Activated CD4-positive, alpha-beta T cell treated with anti-CD3 and anti-CD28 coated beads, Interleukin-2, amount 50 U/mL, for 48 hours (primary cell): ENCODE data around the gene POU3F3.

Experiments
- DNase-seq, 2 experiments: peaks; one replicate each; pipeline ENCODE4 v3.0.0-alpha.2; 2020

POU3F3 gene

DNA sequence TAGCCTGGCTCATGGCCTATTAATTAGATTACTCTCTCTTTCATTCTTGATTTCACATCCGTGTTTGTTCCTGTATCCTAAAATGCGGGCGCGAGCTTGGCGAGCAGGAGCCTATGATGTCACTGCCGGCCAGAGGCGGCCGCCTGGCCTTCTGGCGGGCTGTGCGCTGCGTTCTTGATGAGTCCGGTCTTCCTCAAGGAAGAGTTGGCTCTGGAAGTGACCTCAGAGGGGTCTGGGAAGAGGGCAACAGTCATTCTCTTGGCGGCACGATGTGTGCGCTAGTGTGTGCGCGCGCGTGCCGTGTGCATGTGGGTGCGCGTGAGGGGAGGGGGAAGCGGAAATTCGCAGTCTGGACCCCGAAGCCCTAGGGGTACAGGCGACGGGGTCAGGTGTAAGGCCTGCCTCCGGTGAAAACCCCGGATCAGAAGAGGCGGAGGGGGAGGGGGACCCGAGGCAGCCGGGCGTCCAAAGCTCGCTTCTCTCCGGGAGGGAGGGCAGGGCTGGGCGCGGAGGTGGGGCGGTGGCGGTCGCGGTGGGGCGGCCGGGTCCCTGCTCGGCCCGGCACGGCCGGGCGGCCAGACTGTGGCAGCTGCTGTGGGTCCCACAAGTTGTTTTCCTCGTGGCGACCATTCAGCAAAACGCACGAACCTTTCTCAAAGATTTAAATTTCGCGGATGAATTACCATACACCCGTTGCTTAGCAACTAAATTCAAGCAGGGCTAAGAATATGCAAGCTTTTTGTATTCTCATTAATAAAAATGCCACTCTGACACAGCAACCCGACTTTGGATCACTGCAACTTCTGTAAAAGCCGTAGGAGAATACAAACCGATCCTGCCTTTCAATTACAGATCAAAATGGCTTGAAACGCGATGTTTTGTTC, 8.4 kb downstream of the POU3F3 start:
- no peak for DNase-seq

DNA sequence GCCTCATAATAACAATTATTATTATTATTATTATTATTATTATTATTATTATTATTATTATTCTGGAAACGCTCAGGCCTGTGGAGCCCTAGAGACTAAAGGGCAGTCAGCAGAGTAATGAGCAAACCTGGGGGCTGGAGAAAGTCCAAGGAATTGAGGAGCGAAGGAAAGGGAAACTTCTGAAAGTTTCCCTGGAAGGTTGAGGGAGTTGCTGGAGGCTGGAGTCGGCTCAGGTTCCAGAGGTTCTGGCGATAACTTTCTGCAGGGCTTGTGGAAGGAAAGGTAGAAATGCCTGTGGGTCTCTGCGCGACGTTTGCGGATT, 9.2 kb downstream of the POU3F3 start:
- DNase-seq = no peak

DNA sequence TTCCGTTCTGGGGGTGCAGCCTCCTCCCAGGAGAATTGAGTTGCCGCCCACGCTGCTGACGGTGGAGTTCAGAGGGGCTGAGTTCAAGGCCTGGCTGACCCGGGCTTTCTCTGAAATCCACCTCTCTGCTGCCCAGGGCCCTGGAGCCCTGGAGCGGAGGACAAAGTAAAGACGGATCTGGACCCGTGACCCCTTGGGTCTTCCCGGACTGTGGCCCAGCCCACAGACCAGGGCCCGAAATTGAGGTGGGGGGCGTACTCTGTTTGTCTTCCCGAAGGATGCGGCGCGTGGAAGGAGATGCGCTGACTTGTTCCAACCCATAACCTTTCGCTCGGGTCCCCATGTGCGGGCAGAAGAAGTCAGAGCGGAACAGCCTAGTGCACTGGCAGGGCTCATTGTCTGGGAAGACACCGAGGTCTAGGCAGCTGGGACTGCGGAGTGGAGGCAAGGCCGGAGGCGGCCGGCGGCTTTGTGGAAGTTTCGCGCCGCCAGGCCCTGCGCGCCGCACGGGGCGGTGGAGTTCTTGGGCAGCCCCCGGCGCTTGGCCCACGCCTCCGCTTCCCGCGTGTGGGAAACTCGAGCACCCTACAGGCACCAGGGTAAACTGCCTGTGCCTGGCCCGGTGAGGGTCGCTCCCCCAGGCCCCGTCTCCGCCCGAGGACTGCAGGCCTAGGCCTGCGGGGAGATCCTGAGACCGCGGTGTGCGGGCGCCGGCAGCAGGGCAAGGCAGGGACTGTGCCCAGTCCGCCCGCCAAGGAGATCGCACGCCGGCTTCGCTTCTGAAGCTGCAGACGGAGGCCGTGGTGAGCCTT, 9.8 kb downstream of the POU3F3 start:
- no peak for DNase-seq

DNA sequence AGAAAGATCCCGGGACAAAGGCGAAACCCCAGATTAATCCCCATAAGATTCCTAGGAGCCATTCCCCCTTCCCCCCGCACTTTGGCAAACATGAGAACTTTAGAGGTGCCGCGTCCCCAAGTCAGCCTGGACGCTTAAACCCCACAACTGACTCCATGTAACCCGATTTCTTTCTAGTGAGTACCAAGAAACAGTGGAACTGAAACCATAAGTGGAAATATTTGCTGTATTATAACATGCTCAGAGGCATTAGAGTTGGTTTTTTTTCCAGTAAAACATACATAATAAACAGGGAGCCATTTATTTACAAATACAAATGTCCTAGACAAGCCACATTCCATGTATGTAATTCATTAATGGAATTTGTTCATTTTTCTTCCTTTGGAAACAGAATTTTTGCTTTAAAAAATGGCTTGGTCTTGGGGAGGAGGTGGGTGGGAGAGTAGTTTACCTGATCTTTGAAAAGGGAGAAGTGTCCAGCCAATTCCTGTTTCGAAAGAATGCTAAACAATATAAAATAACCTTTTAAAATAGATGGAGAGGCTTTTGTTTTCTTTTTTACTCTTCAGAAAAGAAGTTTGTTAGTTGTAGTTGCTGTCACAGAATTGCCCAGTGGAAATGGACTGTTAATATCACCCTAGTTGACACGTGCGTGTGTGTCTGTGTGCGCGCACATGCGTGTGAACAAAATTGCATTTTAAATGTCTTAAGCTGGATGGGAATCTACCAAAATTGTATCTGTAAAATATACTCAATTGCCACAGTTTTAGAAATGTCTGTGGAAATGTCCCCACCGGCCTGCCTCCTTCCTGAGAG, 10.6 kb downstream of the POU3F3 start:
- no peak for DNase-seq

DNA sequence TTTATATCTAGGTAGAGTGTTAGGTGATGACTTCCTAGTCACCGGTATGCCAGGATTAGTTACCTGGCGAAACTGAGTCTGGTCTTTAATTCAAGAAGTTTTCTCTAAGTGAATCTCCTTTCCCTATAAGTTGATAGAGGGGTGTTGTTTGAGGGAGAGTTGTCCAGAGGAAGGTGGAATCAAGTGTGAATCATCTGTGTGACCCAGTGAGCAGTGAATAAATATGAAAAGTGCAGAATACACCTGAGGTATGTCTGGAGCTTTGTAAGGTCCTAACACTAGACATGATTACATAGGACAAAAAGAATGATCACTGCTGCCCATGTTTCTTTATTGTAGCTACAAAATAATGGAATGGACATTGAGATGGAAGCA, 11.2 kb downstream of the POU3F3 start:
- no peak for DNase-seq

DNA sequence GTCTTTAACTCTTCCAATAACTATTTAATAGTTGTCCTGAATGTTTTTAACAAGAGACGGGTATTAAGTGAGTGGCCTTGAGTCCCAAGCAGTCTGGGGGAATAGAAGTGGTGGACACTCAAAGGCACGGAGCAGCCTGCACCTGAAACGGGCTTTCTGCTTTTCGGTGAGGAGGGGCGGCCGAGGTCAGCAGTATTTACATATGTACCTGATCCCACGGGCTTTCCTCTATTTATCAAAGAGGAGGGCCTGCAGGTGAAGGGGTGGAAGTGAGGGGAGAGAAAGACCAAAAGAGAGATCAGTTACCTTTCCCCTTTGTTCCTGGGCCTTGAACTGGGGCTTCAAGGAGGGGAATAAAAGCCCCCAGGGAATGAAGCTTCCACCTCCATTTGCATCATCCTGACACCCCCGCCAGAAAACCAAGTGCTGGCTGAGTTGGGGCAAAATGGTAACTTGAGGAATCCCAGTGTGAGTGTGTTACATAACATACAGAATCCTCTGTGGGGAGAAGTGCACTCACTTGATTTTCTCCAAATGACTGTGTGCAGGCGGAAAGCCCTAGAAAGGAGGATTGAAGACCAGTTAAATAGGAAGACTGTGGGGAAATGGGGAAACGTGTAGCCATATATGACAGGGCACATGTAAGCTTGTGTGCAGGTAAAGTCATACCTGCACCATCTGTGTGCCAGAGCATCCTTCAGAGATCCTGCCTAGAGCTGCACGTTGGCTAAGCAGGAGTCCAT, 12.4 kb downstream of the POU3F3 start:
- DNase-seq = no peak

DNA sequence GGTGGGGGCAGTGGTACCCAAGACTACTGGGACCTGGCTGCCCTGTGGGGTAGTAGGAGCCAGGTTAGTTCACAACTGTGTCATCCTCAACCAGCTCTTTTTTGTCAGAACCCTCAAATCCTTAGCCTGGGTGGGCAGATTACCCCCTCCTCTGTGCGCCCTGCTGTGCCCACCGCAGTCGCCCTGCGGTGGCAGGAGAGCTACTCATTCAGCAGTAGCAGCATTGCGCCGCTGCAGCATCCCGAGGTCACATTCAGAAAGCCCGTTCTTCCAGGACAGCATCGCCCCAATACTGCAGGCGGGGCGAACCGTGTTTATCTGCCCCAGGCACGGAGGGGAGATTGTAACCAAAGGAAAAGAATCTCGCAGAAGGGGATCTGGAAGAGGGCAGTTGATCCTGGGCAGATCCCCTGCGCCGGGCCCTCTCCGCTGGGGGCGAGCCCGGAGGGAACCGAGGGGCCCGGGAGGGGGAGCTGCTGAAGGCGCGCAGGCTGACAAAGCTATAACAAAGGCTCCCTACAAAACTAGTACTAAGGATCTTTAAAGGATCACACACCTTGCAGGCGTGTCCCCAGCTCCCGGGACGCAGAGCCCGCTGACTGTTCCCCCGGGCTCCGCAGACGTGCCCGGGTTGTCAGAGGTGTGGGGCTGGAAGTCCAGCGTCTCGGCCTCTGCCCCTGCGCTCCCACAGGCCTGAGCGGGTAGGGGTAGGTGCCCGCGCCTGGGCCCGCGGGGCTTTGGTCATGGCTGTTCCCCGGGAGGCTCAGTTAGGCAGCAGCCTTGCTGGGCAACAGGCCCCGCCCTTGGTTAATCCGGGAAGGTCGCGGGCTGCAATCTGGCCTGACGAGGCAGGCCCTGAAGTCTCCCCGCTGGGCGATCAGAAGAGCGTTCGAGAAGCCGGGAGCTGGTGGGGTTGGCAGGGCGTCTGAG, 13.2 kb downstream of the POU3F3 start:
- DNase-seq = no peak

DNA sequence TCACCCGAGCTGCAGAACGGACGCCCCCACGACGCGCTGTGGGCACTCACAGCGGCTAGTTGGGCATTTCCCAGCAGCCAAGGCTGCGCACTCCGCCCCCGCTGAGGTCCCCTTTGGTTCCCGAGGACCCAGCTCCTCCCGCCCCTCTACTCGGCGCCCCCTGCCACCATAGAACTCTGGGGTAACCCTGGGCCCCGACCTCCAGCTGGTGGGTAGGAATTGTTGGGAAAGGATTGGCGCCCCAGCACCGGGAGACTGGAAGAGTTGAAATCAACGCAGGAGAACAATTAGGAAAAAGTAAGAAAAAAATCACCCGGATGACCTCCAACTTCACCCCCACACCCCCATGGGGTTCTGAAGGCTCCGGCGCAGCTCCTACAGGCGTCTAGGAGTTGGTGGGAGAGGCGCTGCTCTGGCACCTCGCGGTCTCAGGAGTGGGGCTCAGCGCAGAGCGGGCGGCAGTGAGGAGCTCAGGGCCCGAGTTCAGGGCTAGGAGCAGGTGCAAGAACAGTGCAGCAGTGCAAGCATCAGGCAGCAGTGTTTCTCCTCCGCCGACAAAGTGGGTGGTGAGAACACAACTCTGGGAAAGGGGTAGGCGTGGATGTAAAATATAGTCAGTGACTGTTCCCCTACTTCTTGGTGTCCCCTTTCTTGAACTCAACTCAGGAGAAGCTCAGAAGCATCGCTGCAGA, 14.0 kb downstream of the POU3F3 start:
- no peak for DNase-seq

DNA sequence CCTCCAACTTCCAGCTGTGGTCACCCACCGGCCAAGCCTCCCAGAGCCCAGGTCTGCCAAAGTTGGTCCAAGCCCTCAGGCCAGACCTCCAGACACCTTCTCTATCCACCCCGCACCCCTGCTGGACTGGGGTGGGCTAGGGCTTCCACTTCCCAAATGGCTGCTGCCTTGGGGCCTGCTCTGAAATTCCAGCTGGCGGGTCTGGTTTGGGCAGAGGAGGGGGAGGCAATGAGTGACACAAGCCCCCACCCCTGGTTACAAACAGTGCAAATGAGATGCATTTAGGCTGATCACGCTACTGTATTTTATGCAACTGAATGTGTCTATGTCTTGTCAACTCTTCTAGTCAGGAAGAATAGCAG, 14.6 kb downstream of the POU3F3 start:
- DNase-seq = no peak

DNA sequence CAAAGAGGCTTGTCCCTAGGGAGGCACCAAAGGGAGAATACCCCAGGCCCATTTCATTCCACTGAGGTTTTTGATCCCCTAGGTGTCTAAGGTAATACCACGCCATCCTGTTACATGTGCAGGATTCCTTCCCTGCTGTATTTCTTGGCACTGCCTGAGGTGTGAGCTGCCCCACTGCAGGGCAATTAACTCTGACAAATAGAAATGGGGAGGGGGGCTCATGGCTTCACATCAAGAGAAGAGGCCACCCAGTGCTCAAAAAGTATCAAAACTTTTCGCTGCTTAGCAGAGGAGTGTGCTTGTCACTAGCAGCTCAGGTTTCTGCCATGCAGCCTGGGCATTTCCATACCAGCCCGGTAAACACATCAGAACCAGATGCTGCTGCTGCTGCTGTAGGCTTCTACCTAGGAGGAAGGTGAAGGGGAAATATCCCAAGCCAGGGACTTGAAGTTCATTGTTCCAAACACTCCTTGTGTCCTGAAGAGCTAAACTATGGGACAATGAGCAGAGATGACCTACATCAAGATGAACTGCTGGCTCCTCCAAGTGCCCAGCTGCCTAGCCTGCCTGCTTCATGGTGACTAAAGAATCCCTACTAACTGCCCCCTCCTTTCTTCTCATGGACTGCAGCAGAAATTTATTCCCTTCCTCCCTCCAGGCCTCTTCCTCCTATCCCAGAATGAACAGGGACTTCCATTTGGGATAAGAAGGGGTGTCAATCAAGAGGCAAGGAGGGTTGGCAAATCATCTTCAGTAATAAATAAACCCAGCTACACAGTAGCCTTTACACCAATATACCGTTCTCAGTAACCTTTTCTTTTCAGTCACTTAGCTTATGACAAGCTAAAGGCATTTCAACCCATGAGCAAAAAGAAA, 16.4 kb downstream of the POU3F3 start:
- DNase-seq = no peak

DNA sequence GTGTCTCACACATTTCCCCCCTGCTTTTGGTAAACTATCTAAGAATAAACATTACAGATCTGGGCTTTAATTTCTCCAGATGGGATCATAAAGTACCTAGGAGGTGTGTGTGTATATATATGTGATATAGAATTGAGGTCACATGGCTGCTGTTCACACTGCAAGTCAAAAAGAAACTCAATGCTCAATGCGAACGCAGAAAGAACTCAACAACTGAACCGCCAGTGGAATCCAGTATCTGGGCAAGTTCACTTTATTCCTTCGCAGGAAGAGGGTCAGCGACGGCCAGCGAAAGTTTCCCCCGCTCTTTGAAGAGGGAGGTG, 17.7 kb downstream of the POU3F3 start:
- DNase-seq = no peak

DNA sequence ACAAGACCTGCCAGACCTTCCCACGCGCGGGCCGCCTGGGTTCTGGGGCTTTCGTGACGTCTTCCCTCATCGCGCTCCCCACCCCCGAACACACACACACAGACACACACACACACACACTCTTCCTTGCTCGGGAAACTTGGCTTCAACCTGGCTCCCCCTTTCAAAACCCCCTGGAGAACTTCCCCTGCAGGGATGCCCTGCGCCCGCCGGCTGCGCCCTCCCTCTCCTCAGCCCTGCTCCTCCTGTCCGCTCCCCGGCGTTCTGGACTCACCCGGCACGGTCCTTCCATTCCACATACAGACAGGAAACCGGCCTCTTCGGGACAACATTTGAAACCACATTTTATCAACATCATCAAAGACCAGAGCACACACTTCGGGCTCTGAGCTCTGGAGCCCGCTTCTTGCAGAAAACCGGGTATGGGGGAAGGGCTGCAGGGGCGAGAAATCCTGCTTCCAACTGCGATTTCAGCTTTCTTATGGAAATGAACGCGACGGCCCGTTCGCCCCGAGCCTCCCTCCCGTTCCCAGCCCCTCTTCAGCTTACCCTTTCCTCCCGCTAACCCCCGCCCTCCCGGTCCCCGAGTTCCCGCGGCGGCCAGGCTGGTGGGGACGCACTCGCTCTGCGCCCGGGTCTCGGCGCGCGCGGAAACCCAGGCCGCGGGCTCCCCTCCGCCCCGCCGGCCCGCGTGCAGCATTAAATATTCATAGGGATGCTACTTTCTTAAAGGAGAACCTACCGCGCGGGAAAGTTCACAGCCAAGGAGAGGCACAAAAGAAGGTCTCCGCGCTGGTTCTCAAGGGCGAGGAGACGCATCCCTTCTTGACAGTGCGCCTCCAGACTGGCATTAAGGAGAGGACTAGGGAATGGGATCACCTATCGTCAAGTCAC, 18.3 kb downstream of the POU3F3 start:
- DNase-seq = no peak

DNA sequence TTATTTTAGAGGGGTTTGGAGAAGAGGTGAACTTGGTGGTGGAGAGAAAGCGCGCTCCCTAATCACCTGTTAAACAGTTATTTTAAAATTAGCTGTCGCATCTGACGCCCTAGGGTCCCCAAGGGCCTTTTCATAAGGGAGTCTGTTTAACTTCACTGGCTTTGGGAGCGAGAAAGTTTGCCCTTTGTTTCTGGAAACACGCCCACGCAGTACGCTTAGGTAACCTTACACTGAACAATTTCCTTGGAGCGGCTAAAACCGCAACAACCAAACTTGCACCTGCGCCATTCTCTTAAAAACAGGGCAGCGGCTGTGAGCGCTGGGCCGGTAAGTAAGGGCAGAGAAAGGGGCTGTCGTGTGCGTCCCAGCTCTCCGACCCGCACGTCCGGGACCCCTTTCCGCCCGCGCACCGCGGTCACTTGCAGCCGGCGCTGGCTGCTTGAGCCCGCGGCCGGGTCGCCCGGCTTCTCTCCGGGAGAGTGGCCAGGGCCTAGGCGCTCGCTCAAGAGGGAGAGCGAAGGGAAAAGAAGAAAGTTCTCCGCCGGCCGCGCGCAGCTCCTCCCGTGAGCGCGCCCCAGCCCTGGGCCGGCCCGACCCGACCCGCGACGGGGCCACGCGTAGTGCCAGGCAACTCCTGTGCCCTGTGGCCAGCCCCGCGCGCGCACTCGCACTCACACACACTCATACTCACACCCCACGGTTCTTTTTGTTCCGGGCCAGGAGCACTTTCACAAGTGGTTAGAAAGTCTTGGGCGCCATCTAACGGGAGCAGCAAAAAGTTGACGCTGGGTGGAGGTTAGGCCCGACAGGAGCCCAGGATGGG, 19.2 kb downstream of the POU3F3 start:
- peak; percentile 47 to 60 for DNase-seq

DNA sequence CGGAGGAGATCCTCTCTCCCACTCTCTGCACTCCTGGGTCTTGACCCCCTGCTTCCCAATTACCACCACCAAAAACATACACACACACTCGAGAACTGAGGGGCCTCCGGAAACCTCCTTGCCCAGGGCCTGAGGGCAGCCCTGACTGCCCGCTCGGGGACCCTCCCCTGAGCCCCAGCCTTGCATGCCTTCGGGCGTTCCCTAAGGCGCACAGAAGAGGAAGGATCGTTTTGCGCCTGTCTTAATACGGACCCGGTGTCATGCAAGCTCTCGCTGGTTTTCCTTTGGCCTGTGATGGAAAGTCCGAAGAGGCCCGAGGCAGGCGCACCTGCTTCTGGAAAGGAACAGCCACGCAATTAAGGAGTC, 19.8 kb downstream of the POU3F3 start:
- DNase-seq = no peak

DNA sequence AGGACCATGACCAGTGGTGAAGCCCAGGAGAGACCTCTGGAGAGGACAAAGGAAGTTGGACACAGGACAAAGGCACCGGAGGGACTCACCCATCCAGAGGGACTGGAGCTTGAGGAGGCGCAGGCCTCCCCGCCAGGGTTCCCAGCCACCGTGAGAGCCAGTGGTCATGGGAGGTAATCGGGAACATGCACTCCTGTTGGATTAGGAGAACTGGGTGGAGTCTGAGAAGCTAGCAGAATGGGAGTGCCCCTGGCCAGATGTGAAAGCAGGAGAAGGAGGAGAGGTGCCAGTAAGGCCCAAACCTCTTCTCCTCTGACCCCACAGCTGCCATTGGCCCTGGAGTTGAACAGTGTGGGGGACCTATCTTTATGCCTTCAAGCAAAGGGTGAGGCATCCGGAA, 20.3 kb downstream of the POU3F3 start:
- no peak for DNase-seq

DNA sequence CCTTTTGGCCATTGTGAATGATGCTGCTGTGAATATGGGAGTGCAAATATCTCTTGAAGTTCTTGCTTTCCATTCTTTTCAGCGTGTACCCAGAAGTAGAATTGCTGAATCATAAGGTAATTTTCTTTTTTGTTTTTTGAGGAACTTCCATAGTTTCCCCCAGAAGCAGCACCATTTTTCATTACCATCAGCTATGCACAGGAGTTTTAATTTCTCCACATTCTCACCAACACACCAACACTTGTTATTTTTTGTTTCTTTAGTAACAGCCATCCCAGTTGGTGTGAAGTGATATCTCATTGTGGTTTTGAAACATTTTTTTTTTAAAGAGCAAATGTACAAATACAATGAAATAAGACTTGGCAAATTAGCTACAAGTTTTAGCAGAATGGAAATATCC, 21.3 kb downstream of the POU3F3 start:
- no peak for DNase-seq

DNA sequence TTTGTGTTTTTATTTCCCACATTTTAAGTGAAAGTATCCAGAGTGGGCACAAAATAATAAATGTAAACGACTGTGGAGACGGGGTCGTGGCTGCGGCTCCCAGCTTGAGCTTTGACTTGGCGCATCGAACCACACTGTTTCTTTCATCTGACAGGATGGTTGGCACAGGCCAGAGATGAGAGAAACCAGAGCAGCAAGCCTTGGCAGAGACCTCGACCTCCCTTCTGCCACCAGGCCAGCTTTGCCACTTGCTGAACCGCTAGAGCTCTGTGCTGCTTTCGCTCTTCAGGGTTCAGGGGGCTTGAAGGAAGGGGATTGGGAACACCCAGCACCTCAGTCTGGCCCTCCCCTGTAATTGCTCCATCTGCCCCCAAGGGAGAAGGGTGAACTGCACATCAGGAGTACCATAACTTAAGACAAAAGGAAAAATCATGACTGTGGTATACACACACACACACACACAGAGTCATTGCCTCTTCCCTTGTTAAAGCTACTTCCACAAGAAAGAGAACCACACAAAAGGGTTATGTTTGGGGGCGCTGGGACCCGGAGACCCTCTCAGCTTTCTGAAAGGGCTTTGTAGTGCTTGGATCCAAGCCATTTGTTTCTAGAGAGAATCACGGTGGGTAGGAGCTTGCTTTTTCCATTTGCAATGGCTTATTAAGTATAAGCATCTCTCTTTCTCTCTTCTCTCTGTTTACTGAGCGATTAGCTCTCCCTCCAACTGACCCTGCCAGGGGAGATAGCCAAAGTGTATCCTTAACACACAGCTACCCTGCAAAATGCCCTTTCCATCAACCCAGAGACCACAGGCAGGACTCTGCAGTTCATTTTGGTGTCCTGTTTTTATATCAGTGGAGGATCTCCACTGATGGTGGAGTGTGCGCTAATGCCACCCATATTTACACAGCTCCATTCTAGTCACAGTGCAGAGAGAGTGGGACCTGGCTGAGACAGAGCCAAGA, 23.0 kb downstream of the POU3F3 start:
- DNase-seq = no peak
